ENCODE results near the gene ANKHD1. TPM values are rescaled to one million over a fixed set of nuclear protein-coding genes. Genes with fewer than 3 reads are reported as not detected.

The ANKHD1 gene
- total RNA-seq, 1 experiment from 2014 or later: 113 TPM

GRCh38 chr5:140540227-140540626 lies 138.6 kb downstream of the ANKHD1 start (continued):
- no peak for TF ChIP-seq ATF2 (CRISPR knock-in tag; IDR thresholded peaks at IDR 0.05; ENCODE audit: borderline replicate concordance, low read depth)
- TF ChIP-seq, protein P1, sequence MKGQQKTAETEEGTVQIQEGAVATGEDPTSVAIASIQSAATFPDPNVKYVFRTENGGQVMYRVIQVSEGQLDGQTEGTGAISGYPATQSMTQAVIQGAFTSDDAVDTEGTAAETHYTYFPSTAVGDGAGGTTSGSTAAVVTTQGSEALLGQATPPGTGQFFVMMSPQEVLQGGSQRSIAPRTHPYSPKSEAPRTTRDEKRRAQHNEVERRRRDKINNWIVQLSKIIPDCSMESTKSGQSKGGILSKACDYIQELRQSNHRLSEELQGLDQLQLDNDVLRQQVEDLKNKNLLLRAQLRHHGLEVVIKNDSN (CRISPR knock-in tag; IDR thresholded peaks at IDR 0.05): no peak
- TF ChIP-seq NFYB (CRISPR knock-in tag; conservative IDR thresholded peaks at IDR 0.05; ENCODE audit: low read depth): no peak
- TF ChIP-seq, protein P2, sequence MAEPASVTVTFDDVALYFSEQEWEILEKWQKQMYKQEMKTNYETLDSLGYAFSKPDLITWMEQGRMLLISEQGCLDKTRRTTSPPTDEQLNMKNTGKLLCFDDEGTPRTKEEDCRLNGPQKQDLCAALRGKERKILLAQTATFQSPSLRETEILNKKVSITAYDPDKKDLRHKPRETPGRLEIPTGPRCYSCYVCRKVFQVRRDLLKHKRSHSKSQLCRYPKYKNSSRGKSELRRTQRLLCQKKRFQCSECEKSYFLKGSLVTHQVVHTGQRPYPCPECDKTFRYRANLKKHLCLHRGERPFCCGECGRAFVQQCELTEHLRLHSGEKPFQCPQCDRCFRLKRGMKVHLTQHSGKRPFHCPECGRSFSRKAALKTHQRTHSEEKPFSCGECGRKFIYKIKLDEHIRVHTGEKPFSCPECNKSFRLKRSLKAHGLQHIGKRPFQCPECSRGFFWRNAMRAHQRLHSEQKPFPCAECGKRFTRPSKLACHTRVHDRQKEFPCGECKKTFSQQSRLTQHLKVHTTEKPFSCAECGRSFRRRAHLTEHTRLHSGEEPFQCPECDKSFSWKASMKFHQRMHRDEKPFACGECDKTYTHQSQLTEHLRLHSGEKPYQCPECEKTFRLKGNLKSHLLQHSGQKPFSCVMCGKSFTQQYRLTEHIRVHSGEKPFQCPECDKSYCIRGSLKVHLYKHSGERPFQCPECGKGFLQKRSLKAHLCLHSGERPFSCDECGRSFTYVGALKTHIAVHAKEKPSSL (CRISPR knock-in tag; conservative IDR thresholded peaks at IDR 0.05): no peak

DNA sequence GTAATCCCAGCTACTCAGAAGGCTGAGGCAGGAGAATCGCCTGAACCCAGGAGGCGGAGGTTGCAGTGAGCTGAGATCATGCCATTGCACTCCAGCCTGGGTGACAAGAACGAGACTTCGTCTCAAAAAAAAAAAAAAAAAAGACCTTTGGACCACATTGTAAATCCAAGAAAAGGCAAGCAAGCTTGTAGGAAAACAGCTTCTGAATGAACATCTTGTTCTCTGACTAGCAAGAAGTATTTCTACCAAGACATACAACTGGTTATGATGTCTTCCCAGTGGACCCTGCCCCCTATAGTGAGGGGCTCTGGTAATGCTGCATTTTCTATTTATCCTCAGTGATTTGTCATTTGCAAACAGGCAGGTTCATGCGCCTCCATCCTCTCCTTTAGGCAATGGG lies 141.3 kb downstream of the ANKHD1 start:
- ChIA-PET CTCF (no interaction called here), POLR2A (no interaction called here)
- Mint-ChIP-seq H3K36me3 (peaks cover 48% of the 10 kb centered on the region), H3K27ac (no peak overlapping the region), H3K4me1 (peaks cover 12% of the 10 kb centered on the region), H3K27me3 (ENCODE audit: low read depth) (no peaks in the 10 kb centered on the region), H3K9me3 (no peaks in the 10 kb centered on the region), H3K4me3 (no peak overlapping the region)
- ATAC-seq: no peak
- no peak for DNase-seq (ENCODE audit: low spot score)
- TF ChIP-seq FOXP4 (CRISPR knock-in tag; IDR thresholded peaks at IDR 0.05): no peak
- TF ChIP-seq, protein P3, sequence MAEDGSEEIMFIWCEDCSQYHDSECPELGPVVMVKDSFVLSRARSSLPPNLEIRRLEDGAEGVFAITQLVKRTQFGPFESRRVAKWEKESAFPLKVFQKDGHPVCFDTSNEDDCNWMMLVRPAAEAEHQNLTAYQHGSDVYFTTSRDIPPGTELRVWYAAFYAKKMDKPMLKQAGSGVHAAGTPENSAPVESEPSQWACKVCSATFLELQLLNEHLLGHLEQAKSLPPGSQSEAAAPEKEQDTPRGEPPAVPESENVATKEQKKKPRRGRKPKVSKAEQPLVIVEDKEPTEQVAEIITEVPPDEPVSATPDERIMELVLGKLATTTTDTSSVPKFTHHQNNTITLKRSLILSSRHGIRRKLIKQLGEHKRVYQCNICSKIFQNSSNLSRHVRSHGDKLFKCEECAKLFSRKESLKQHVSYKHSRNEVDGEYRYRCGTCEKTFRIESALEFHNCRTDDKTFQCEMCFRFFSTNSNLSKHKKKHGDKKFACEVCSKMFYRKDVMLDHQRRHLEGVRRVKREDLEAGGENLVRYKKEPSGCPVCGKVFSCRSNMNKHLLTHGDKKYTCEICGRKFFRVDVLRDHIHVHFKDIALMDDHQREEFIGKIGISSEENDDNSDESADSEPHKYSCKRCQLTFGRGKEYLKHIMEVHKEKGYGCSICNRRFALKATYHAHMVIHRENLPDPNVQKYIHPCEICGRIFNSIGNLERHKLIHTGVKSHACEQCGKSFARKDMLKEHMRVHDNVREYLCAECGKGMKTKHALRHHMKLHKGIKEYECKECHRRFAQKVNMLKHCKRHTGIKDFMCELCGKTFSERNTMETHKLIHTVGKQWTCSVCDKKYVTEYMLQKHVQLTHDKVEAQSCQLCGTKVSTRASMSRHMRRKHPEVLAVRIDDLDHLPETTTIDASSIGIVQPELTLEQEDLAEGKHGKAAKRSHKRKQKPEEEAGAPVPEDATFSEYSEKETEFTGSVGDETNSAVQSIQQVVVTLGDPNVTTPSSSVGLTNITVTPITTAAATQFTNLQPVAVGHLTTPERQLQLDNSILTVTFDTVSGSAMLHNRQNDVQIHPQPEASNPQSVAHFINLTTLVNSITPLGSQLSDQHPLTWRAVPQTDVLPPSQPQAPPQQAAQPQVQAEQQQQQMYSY (CRISPR knock-in tag; IDR thresholded peaks at IDR 0.05): no peak

DNA sequence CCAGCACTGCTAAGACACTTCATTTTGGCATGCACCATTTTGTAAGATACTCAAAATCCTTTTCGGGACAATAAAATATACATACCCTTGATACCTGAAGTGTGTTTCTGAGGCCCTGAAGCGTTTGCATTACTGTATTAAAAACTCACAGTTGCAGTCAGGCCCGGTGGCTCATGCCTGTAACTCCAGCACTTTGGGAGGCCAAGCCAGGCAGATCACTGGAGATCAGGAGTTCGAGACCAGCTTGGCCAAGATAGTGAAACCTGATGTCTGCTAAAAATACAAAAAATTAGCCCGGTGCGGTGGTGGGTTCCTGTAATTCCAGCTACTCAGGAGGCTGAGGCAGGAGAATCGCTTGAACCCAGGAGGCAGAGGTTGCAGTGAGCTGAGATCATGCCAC lies 143.4 kb downstream of the ANKHD1 start:
- no peak overlapping the region for H3K27ac Mint-ChIP-seq
- peaks cover 25% of the 10 kb centered on the region for H3K4me1 Mint-ChIP-seq
- no peaks in the 10 kb centered on the region for H3K27me3 Mint-ChIP-seq (ENCODE audit: low read depth)
- no peaks in the 10 kb centered on the region for H3K9me3 Mint-ChIP-seq
- POLR2A ChIA-PET: no interaction called here
- peaks cover 36% of the 10 kb centered on the region for H3K36me3 Mint-ChIP-seq
- CTCF ChIA-PET: no interaction called here
- H3K4me3 Mint-ChIP-seq: no peak overlapping the region
- DNase-seq (ENCODE audit: low spot score) (no peak), ATAC-seq (no peak)
- TF ChIP-seq ZBTB21 (CRISPR knock-in tag; IDR thresholded peaks at IDR 0.05; ENCODE audit: borderline replicate concordance): no peak
- no peak for TF ChIP-seq NFYB (CRISPR knock-in tag; conservative IDR thresholded peaks at IDR 0.05; ENCODE audit: low read depth)
- TF ChIP-seq, protein P4, sequence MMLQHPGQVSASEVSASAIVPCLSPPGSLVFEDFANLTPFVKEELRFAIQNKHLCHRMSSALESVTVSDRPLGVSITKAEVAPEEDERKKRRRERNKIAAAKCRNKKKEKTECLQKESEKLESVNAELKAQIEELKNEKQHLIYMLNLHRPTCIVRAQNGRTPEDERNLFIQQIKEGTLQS (CRISPR knock-in tag; conservative IDR thresholded peaks at IDR 0.05): no peak
- TF ChIP-seq, protein P3 (CRISPR knock-in tag; IDR thresholded peaks at IDR 0.05): no peak
- TF ChIP-seq GABPB1 (CRISPR knock-in tag; IDR thresholded peaks at IDR 0.05): no peak
- TF ChIP-seq, protein P5, sequence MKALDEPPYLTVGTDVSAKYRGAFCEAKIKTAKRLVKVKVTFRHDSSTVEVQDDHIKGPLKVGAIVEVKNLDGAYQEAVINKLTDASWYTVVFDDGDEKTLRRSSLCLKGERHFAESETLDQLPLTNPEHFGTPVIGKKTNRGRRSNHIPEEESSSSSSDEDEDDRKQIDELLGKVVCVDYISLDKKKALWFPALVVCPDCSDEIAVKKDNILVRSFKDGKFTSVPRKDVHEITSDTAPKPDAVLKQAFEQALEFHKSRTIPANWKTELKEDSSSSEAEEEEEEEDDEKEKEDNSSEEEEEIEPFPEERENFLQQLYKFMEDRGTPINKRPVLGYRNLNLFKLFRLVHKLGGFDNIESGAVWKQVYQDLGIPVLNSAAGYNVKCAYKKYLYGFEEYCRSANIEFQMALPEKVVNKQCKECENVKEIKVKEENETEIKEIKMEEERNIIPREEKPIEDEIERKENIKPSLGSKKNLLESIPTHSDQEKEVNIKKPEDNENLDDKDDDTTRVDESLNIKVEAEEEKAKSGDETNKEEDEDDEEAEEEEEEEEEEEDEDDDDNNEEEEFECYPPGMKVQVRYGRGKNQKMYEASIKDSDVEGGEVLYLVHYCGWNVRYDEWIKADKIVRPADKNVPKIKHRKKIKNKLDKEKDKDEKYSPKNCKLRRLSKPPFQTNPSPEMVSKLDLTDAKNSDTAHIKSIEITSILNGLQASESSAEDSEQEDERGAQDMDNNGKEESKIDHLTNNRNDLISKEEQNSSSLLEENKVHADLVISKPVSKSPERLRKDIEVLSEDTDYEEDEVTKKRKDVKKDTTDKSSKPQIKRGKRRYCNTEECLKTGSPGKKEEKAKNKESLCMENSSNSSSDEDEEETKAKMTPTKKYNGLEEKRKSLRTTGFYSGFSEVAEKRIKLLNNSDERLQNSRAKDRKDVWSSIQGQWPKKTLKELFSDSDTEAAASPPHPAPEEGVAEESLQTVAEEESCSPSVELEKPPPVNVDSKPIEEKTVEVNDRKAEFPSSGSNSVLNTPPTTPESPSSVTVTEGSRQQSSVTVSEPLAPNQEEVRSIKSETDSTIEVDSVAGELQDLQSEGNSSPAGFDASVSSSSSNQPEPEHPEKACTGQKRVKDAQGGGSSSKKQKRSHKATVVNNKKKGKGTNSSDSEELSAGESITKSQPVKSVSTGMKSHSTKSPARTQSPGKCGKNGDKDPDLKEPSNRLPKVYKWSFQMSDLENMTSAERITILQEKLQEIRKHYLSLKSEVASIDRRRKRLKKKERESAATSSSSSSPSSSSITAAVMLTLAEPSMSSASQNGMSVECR (CRISPR knock-in tag; IDR thresholded peaks at IDR 0.05; ENCODE audit: borderline replicate concordance): no peak
- no peak for TF ChIP-seq ZNF138 (CRISPR knock-in tag; conservative IDR thresholded peaks at IDR 0.05)
- TF ChIP-seq JUN (CRISPR knock-in tag; IDR thresholded peaks at IDR 0.05): no peak
- TF ChIP-seq ZNF396 (CRISPR knock-in tag; IDR thresholded peaks at IDR 0.05; ENCODE audit: borderline replicate concordance): no peak
